Esophagus squamous epithelium (tissue), 5 donors: Measurements from ENCODE around the gene CCDC183. TPM values are rescaled to one million over a fixed set of nuclear protein-coding genes. Genes with fewer than 3 reads are reported as not detected.
"Not testable (repeated sequence)": the region's sequence is repeated elsewhere in the genome, so short reads cannot be mapped to it uniquely, and the experiment has no call there.

Experiments
- DNase-seq: peaks from one replicate; lab custom pipeline; 2025; lab: John Stamatoyannopoulos, UW
- H3K27ac ChIP-seq, 4 donors: fragments of 200-600 bp; sonication (generic); one replicate each; pipeline ENCODE4 v1.5.1; 2016 to 2019; ENCODE audit warnings: mild to moderate bottlenecking in 1 of 4
- H3K27me3 ChIP-seq, 4 donors: fragments of 200-600 bp; sonication (generic); 1 replicate in 3 of 4; 2 replicates in 1 of 4; pipeline versions ENCODE4 v1.5.1 to v1.6.0; 2017 to 2021; ENCODE audit warnings: antibody characterized with exemption in 1 of 4
- H3K36me3 ChIP-seq, 3 donors: fragments of 200-600 bp; sonication (generic); one replicate each; pipeline ENCODE4 v1.5.1; 2016 to 2019
- H3K4me1 ChIP-seq, 3 donors: fragments of 200-600 bp; sonication (generic); one replicate each; pipeline ENCODE4 v1.5.1; 2017 to 2019
- H3K4me3 ChIP-seq, 4 donors: fragments of 200-600 bp; sonication (generic); 1 replicate in 3 of 4; 2 replicates in 1 of 4; pipeline ENCODE4 v1.5.1; 2016 to 2019; ENCODE audit warnings: mild to moderate bottlenecking in 2 of 4, moderate library complexity in 1 of 4
- H3K9me3 ChIP-seq, 3 donors: fragments of 200-600 bp; sonication (generic); one replicate each; pipeline ENCODE4 v1.5.1; 2016 to 2019
- POLR2A ChIP-seq, 4 donors: fragments of 450-650 bp; IDR thresholded peaks; one replicate each; pipeline ENCODE4 v1.6.1; 2017; ENCODE audit warnings: antibody characterized with exemption in 4 of 4, mild to moderate bottlenecking in 4 of 4, moderate library complexity in 3 of 4
- WGBS, 2 donors: methylation state at CpG; one replicate each; pipeline ENCODE4 v1.1.5; 2018; 5-methylcytosine and 5-hydroxymethylcytosine counted together
- intact Hi-C: fragments of 100-400 bp; cut with DNase I; formaldehyde crosslinking; loops from one replicate; pipeline ENCODE4 v1.15.0; 2022
- total RNA-seq, 4 donors: library from RNA; depleted of rRNA; stranded (reverse); fragments of >200 nt; gene quantifications; one replicate each; pipeline ENCODE4 v1.1.0, GENCODE V29; 2016
- TF ChIP-seq, protein P1 (sequence below), 6 experiments: fragments of 450-650 bp in 4 of 6; fragments of 200-600 bp in 2 of 6; sonication (generic) in 2 of 6; IDR thresholded peaks; one replicate each; pipeline ENCODE4 v1.5.1; 2016 to 2019; ENCODE audit warnings: antibody characterized with exemption in 6 of 6, mild to moderate bottlenecking in 4 of 6, moderate library complexity in 4 of 6
- donor health status: DM: yes; HTN: yes; CAD: no.

The CCDC183 gene
- total RNA-seq, 4 donors from 2014 or later: 2.1 TPM; not detected in 3

DNA sequence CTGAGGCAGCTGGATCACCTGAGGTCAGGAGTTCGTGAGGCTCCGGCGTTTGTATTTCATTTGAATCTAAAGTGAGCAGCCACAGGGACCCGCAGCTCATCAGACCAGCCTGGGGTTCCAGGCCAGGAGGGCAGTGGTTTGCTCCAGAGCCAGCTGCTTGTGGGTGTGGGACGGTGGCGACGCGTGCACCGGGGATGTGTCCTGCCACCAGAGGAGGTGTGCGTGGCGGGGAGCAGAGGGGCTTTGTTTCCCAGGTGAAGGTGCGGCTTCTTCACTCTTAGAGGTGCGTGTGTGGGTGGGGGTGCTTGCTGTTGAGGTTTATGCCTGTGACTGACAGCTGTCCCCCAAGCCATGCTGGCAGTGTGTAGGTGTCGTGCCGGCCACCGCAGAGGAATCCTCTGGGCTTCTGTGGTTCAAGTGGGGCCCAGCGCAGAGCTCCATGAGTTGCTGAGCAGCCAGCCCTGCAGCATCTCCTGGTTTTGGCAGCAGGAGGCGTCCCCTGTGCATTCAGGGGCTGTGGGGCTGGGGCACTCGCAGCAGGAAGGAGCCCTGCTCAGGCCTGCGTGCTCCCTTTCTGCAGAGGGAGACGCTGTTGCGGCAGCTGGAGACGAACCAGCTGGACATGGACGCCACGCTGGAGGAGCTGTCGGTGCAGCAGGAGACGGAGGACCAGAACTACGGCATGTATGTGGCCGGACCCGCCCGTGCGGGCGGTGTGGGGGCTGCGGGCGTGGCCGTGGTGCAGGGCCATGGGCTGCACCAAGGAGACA, 39.2 kb downstream of the CCDC183 start:
- TF ChIP-seq POLR2A (IDR thresholded peaks at IDR 0.05): no peak
- TF ChIP-seq, protein P1, sequence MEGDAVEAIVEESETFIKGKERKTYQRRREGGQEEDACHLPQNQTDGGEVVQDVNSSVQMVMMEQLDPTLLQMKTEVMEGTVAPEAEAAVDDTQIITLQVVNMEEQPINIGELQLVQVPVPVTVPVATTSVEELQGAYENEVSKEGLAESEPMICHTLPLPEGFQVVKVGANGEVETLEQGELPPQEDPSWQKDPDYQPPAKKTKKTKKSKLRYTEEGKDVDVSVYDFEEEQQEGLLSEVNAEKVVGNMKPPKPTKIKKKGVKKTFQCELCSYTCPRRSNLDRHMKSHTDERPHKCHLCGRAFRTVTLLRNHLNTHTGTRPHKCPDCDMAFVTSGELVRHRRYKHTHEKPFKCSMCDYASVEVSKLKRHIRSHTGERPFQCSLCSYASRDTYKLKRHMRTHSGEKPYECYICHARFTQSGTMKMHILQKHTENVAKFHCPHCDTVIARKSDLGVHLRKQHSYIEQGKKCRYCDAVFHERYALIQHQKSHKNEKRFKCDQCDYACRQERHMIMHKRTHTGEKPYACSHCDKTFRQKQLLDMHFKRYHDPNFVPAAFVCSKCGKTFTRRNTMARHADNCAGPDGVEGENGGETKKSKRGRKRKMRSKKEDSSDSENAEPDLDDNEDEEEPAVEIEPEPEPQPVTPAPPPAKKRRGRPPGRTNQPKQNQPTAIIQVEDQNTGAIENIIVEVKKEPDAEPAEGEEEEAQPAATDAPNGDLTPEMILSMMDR (IDR thresholded peaks at IDR 0.05): no peak
- H3K27ac ChIP-seq: no peak overlapping the region
- DNase-seq: no peak
- no peaks in the 10 kb centered on the region for H3K27me3 ChIP-seq
- H3K9me3 ChIP-seq: no peaks in the 10 kb centered on the region
- H3K4me3 ChIP-seq: no peak overlapping the region
- WGBS, 2 donors: 85% methylated on average over 7 to 8 of the region's 36 CpGs
- intact Hi-C loops: no loop called here
- peaks cover 8 to 97% (median 31%) of the 10 kb centered on the region in 3 donors for H3K36me3 ChIP-seq
- peaks cover 0 to 2% (median 0%) of the 10 kb centered on the region in 3 donors for H3K4me1 ChIP-seq

DNA sequence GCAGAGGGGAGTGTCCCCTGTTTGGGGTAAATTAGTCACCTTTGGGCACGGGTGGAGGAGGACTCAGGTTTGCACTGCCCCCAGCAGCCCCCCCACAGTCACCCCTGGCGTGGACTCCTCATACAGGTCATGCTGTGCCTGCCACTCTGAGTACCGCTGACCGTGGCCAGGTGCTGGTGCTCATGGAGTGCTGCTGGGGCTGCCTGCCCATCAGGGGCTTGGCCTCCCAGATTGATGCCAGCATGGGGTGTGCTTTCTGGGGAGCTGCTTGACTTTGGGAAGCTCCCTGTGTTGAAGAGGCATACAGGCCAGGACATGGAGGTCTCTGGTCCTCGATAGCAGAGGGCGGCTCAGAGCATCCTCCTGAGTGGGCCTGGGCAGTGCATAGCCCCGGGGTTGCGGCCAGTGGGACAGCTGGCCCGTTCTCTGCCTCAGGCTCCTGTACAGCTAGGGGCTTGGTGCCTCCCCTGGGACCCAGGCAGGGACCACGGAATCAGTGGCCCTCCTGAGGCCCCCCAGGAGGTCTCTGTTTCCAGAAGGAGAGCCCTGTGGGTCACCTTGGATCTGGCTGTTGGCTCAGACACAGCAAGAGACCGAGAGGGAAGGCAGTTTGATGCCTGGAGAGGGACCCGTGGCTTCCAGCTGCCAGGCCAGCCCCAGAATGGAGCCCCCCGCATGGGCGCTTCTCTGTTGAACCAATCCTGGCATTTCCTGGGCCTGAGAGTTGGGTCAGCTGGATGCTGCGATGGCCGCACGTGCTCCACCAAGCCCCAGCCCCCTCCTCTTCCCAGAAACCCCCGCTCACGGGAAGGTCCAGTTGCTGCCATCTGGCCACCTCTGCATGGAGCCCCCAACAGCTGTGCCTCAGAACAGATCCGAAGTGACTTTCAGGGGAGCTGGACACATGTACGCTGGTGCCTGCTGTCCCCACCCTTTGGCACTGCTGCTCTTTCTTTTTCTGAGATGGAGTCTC, 40.1 kb downstream of the CCDC183 start:
- WGBS, 2 donors: 87 to 95% methylated on average over 5 to 6 of the region's 21 CpGs
- Histone ChIP-seq H3K4me3 (no peak overlapping the region), H3K4me1 (peaks cover 1 to 11% (median 4%) of the 10 kb centered on the region in 3 donors), H3K27ac (no peak overlapping the region), H3K36me3 (peaks cover 4 to 97% (median 24%) of the 10 kb centered on the region in 3 donors), H3K9me3 (no peaks in the 10 kb centered on the region), H3K27me3 (no peaks in the 10 kb centered on the region)
- TF ChIP-seq, protein P1 (IDR thresholded peaks at IDR 0.05): no peak
- no peak for TF ChIP-seq POLR2A (IDR thresholded peaks at IDR 0.05)
- no peak for DNase-seq
- intact Hi-C loops: no loop called here

DNA sequence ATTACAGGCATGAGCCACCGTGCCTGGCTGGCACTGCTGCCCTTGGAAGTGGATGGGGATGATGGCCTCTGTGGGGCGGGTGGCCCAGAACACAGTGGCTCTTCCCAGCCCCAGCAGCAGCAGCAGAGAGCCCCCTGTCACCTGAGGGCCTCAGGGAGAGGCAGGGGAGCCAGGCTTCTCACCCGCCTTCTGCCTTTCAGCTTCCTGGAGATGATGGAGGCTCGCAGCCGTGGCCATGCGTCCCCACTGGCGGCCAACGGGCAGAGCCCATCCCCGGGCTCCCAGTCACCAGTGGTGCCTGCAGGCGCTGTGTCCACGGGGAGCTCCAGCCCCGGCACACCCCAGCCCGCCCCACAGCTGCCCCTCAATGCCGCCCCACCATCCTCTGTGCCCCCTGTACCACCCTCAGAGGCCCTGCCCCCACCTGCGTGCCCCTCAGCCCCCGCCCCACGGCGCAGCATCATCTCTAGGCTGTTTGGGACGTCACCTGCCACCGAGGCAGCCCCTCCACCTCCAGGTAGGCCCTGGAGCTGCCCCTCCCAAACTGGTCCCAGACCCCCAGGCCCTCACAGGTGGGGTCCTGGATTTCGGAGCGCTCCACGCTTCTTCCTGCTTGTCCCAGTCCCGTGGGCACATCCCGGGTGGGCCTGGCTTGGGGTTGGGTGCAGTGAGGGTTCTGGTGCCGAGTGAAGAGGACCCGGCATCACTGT, 41.2 kb downstream of the CCDC183 start:
- Histone ChIP-seq H3K27me3 (no peaks in the 10 kb centered on the region), H3K36me3 (peaks cover 4 to 86% (median 15%) of the 10 kb centered on the region in 3 donors), H3K27ac (no peak overlapping the region), H3K4me3 (no peak overlapping the region), H3K9me3 (no peaks in the 10 kb centered on the region), H3K4me1 (peaks cover 12 to 22% (median 14%) of the 10 kb centered on the region in 3 donors)
- DNase-seq: no peak
- TF ChIP-seq POLR2A (IDR thresholded peaks at IDR 0.05): no peak
- TF ChIP-seq, protein P1 (IDR thresholded peaks at IDR 0.05): no peak
- WGBS, 2 donors: 83 to 92% methylated on average over 1 to 10 of the region's 27 CpGs
- intact Hi-C loops: no loop called here

DNA sequence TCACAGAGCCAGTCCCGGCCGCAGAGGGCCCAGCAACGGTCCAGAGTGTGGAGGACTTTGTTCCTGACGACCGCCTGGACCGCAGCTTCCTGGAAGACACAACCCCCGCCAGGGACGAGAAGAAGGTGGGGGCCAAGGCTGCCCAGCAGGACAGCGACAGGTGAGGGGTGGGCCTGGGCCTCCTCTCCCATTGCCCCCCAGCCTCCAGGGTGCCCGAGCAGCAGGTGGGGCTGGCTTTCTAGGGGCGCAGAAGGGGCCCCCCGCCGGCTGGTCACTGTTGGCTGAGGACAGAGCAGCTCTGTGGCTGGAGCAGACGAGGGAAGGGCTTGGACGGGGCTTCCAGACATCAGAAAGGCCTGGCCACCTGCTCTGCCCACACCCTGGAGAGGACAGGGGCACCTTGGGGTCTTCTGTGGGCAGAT, 41.7 kb downstream of the CCDC183 start:
- H3K9me3 ChIP-seq, DNase-seq, H3K27ac ChIP-seq, intact Hi-C loops, H3K4me3 ChIP-seq, H3K27me3 ChIP-seq: not testable (repeated sequence)
- peaks cover 4 to 80% (median 9%) of the 10 kb centered on the region in 3 donors for H3K36me3 ChIP-seq
- H3K4me1 ChIP-seq: peaks cover 18 to 28% (median 20%) of the 10 kb centered on the region in 3 donors
- WGBS, 2 donors: 60% methylated on average over 1 of the region's 15 CpGs; no CpG with 5 or more reads in 1 of the 2 donors
